CD14-positive monocyte (primary cell): ENCODE results near the gene FOXO1. TPM values are rescaled to one million over a fixed set of nuclear protein-coding genes. Genes with fewer than 3 reads are reported as not detected.

Experiments
- DNase-seq, 3 donors: peaks; one replicate each; pipeline ENCODE4 v3.0.0-alpha.2; 2011 to 2022
- H2AFZ ChIP-seq: 2 replicates; pipeline ENCODE4 v1.6.0; 2012; ENCODE audit warnings: mild to moderate bottlenecking, low read depth, low read length, inconsistent platforms; ENCODE audit not compliant: insufficient read depth, poor library complexity, severe bottlenecking
- H3K27ac ChIP-seq, 2 donors: 1 replicate in 1 of 2; 2 replicates in 1 of 2; pipeline ENCODE4 v1.5.1; 2012 to 2013; ENCODE audit warnings: low read length in 2 of 2, control low read depth in 1 of 2, inconsistent platforms in 1 of 2, low read depth in 1 of 2, mild to moderate bottlenecking in 1 of 2
- H3K27me3 ChIP-seq, 2 donors: one replicate each; pipeline versions ENCODE4 v1.6.0 to v1.6.1; 2011 to 2013; ENCODE audit warnings: low read length in 2 of 2; ENCODE audit not compliant: control insufficient read depth in 2 of 2, insufficient read depth in 2 of 2
- H3K36me3 ChIP-seq, 2 donors: replicated peaks in 1 of 2; 1 replicate in 1 of 2; 2 replicates in 1 of 2; pipeline versions ENCODE4 v1.5.1 to v1.6.1; 2012 to 2013; ENCODE audit warnings: low read length in 2 of 2, control low read depth in 1 of 2, inconsistent platforms in 1 of 2, mild to moderate bottlenecking in 1 of 2; ENCODE audit not compliant: insufficient read depth in 2 of 2, control insufficient read depth in 1 of 2
- H3K4me1 ChIP-seq, 2 donors: 1 replicate in 1 of 2; 2 replicates in 1 of 2; pipeline versions ENCODE4 v1.5.1 to v1.6.1; 2012 to 2013; ENCODE audit warnings: low read length in 2 of 2, control low read depth in 1 of 2, inconsistent platforms in 1 of 2, mild to moderate bottlenecking in 1 of 2, moderate library complexity in 1 of 2; ENCODE audit not compliant: insufficient read depth in 2 of 2, control insufficient read depth in 1 of 2
- H3K4me2 ChIP-seq: replicated peaks from 2 replicates; pipeline ENCODE3; 2012; ENCODE audit warnings: low read length, moderate library complexity, mild to moderate bottlenecking; ENCODE audit not compliant: poor library complexity, severe bottlenecking; ENCODE audit errors: extremely low read depth
- H3K4me3 ChIP-seq, 3 experiments: fragments of 200-600 bp in 1 of 3; sonication (generic) in 1 of 3; replicated peaks in 1 of 3; 1 replicate in 2 of 3; 2 replicates in 1 of 3; pipeline ENCODE4 v1.5.1; 2011 to 2013; ENCODE audit warnings: low read length in 3 of 3, mild to moderate bottlenecking in 3 of 3, control low read depth in 2 of 3, low read depth in 2 of 3, inconsistent platforms in 1 of 3, moderate library complexity in 1 of 3
- H3K79me2 ChIP-seq: 2 replicates; pipeline ENCODE4 v1.6.0; 2012; ENCODE audit warnings: mild to moderate bottlenecking, control low read depth, inconsistent platforms, low read length, moderate library complexity; ENCODE audit not compliant: insufficient read depth
- H3K9ac ChIP-seq: 2 replicates; pipeline ENCODE4 v1.6.0; 2017; ENCODE audit warnings: low read length, mild to moderate bottlenecking; ENCODE audit not compliant: insufficient read depth, poor library complexity, severe bottlenecking
- H3K9me3 ChIP-seq, 2 donors: replicated peaks in 1 of 2; 1 replicate in 1 of 2; 2 replicates in 1 of 2; pipeline versions ENCODE4 v1.5.1 to v1.6.1; 2012 to 2013; ENCODE audit warnings: low read length in 2 of 2, control low read depth in 1 of 2; ENCODE audit not compliant: control insufficient read depth in 1 of 2, insufficient read depth in 1 of 2
- H4K20me1 ChIP-seq: 2 replicates; pipeline ENCODE4 v1.6.0; 2012; ENCODE audit warnings: mild to moderate bottlenecking, low read length, control low read depth, moderate library complexity; ENCODE audit not compliant: insufficient read depth
- H3K27ac Mint-ChIP-seq, 7 donors: one replicate each; pipeline ENCODE4 v1.8.0; 2020; ENCODE audit warnings: mild to moderate bottlenecking in 7 of 7, mixed read lengths in 7 of 7, moderate library complexity in 6 of 7, inconsistent platforms in 2 of 7
- H3K27me3 Mint-ChIP-seq, 3 donors: one replicate each; pipeline ENCODE4 v1.8.0; 2021 to 2022; ENCODE audit warnings: low read depth in 3 of 3, mild to moderate bottlenecking in 3 of 3, mixed read lengths in 3 of 3, moderate library complexity in 3 of 3, inconsistent platforms in 1 of 3
- H3K36me3 Mint-ChIP-seq, 2 donors: one replicate each; pipeline ENCODE4 v1.8.0; 2020; ENCODE audit warnings: mixed read lengths in 2 of 2, inconsistent platforms in 1 of 2, mild to moderate bottlenecking in 1 of 2
- H3K4me1 Mint-ChIP-seq: one replicate; pipeline ENCODE4 v1.8.0; 2020; ENCODE audit warnings: mild to moderate bottlenecking, mixed read lengths
- H3K4me3 Mint-ChIP-seq, 2 donors: one replicate each; pipeline ENCODE4 v1.8.0; 2020; ENCODE audit warnings: mild to moderate bottlenecking in 2 of 2, mixed read lengths in 2 of 2, moderate library complexity in 1 of 2
- H3K9me3 Mint-ChIP-seq, 7 donors: one replicate each; pipeline ENCODE4 v1.8.0; 2020 to 2022; ENCODE audit warnings: mixed read lengths in 7 of 7, mild to moderate bottlenecking in 6 of 7, moderate library complexity in 6 of 7, inconsistent platforms in 2 of 7
- WGBS: methylation state at CpG from one replicate; pipeline ENCODE4 v1.1.5; 2013; ENCODE audit warnings: missing lambda C conversion rate; ENCODE audit not compliant: insufficient coverage; 5-methylcytosine and 5-hydroxymethylcytosine counted together
- intact Hi-C, 2 donors: fragments of 100-400 bp; cut with micrococcal nuclease; formaldehyde crosslinking; loops; one replicate each; pipeline versions ENCODE4 v1.15.0 to v1.15.1; 2023
- polyA plus RNA-seq, 3 donors: library from polyadenylated mRNA; depleted of rRNA in 1 of 3; unstranded in 2 of 3; stranded (reverse) in 1 of 3; fragments of 300-500 nt in 2 of 3; fragments of >200 nt in 1 of 3; fragmentation: Illumina TruSeq in 2 of 3; gene quantifications; 1 replicate in 2 of 3; 2 replicates in 1 of 3; pipeline ENCODE4 v1.2.3, GENCODE V29; 2012 to 2021
- TF ChIP-seq, protein P1 (sequence below): fragments of 200-600 bp; IDR thresholded peaks from one replicate; pipeline ENCODE4 v1.8.0; 2022; ENCODE audit warnings: antibody characterized with exemption, mild to moderate bottlenecking

Gene FOXO1
- polyA plus RNA-seq, 3 donors: 3.1 to 11.3 (median 8.0) TPM

DNA sequence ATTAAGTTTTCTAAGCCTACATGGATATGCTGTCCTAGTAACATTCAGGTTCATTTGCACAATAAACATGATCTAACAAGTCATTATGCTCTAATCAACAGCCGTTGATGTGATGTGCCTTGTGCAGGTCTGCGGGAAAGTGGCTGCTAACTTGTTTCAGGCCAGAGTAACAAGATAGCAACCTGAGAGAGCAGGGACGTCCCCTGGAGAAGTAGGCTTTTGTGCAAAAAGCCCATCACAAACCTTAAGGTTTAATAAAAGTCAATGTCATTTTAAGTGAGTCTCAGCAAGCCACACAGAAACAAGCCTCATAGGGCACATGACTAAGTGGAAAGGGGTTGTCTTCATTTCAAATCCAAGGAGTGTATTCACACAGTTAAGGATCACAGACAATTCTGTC is 17.6 kb downstream of the FOXO1 start:
- no peak overlapping the region for H3K27ac ChIP-seq
- DNase-seq: no peak
- Mint-ChIP-seq H3K36me3 (peaks cover 2 to 8% of the 10 kb centered on the region in 2 donors), H3K27me3 (peaks cover 1 to 4% (median 2%) of the 10 kb centered on the region in 3 donors), H3K9me3 (no peaks in the 10 kb centered on the region), H3K27ac (no peak overlapping the region), H3K4me3 (no peak overlapping the region), H3K4me1 (peaks cover 51% of the 10 kb centered on the region)
- H3K79me2 ChIP-seq: peaks cover 22% of the 10 kb centered on the region
- H3K27me3 ChIP-seq: no peaks in the 10 kb centered on the region
- H3K9me3 ChIP-seq: no peaks in the 10 kb centered on the region
- TF ChIP-seq, protein P1, sequence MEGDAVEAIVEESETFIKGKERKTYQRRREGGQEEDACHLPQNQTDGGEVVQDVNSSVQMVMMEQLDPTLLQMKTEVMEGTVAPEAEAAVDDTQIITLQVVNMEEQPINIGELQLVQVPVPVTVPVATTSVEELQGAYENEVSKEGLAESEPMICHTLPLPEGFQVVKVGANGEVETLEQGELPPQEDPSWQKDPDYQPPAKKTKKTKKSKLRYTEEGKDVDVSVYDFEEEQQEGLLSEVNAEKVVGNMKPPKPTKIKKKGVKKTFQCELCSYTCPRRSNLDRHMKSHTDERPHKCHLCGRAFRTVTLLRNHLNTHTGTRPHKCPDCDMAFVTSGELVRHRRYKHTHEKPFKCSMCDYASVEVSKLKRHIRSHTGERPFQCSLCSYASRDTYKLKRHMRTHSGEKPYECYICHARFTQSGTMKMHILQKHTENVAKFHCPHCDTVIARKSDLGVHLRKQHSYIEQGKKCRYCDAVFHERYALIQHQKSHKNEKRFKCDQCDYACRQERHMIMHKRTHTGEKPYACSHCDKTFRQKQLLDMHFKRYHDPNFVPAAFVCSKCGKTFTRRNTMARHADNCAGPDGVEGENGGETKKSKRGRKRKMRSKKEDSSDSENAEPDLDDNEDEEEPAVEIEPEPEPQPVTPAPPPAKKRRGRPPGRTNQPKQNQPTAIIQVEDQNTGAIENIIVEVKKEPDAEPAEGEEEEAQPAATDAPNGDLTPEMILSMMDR: no peak
- H3K36me3 ChIP-seq: no peaks in the 10 kb centered on the region
- WGBS: no CpG with 5 or more reads among the region's 3 CpGs
- no peak overlapping the region for H2AFZ ChIP-seq
- H3K9ac ChIP-seq: no peak overlapping the region
- intact Hi-C loops: no loop called here
- no peak overlapping the region for H3K4me3 ChIP-seq
- peaks cover 9 to 12% of the 10 kb centered on the region in 2 donors for H3K4me1 ChIP-seq
- H4K20me1 ChIP-seq: peaks cover 98% of the 10 kb centered on the region
- H3K4me2 ChIP-seq: no peak overlapping the region

DNA sequence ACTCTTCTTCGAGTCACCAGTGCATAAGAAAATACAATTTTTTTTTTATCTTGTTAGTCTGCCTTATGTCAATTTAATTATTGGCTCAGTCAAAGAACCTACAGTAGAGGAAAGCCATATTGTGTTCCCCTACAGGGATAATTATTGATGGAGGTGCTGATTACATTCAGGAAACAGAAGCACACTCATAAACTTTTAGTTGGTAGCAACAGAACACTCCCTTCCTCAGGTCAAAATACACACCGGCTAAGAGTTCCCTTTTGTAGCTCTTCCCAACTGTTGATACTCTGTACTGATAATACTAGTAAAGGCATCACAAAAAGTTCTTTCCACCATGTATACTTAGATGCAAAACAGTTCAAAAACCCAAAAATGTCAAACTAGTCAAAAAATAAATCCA is 18.4 kb downstream of the FOXO1 start:
- intact Hi-C loops: no loop called here
- no peak overlapping the region for H3K4me3 Mint-ChIP-seq
- H3K9me3 Mint-ChIP-seq: no peaks in the 10 kb centered on the region
- Histone ChIP-seq H3K4me3 (no peak overlapping the region), H3K27me3 (no peaks in the 10 kb centered on the region), H3K4me1 (peaks cover 1 to 4% of the 10 kb centered on the region in 2 donors), H3K4me2 (no peak overlapping the region), H3K79me2 (peaks cover 18% of the 10 kb centered on the region), H3K36me3 (no peaks in the 10 kb centered on the region), H4K20me1 (peaks cover 96% of the 10 kb centered on the region), H3K9me3 (no peaks in the 10 kb centered on the region), H2AFZ (no peak overlapping the region), H3K9ac (no peak overlapping the region), H3K27ac (no peak overlapping the region)
- WGBS: no CpG with 5 or more reads among the region's 2 CpGs
- H3K27ac Mint-ChIP-seq: no peak overlapping the region
- H3K36me3 Mint-ChIP-seq: peaks cover 2 to 8% of the 10 kb centered on the region in 2 donors
- peaks cover 43% of the 10 kb centered on the region for H3K4me1 Mint-ChIP-seq
- DNase-seq: no peak
- TF ChIP-seq, protein P1: no peak
- H3K27me3 Mint-ChIP-seq: peaks cover 1 to 4% (median 2%) of the 10 kb centered on the region in 3 donors
